Mucosa of rectum (tissue), 2 donors: ENCODE results near the gene ZNF620.

Source experiments
- H3K27ac ChIP-seq, 2 donors: one replicate each; pipeline ENCODE4 v1.7.0; 2013; ENCODE audit warnings: inconsistent platforms in 2 of 2, low read depth in 2 of 2, low read length in 2 of 2
- H3K27me3 ChIP-seq, 2 donors: one replicate each; pipeline ENCODE4 v1.7.0; 2013; ENCODE audit warnings: low read length in 2 of 2; ENCODE audit not compliant: control insufficient read depth in 2 of 2, insufficient read depth in 2 of 2
- H3K36me3 ChIP-seq, 2 donors: one replicate each; pipeline ENCODE4 v1.7.0; 2013; ENCODE audit warnings: low read length in 2 of 2; ENCODE audit not compliant: control insufficient read depth in 2 of 2, insufficient read depth in 2 of 2
- H3K4me1 ChIP-seq, 2 donors: one replicate each; pipeline ENCODE4 v1.7.0; 2013; ENCODE audit warnings: low read length in 2 of 2, mild to moderate bottlenecking in 1 of 2; ENCODE audit not compliant: control insufficient read depth in 2 of 2, insufficient read depth in 2 of 2
- H3K4me3 ChIP-seq, 2 donors: one replicate each; pipeline ENCODE4 v1.7.0; 2013; ENCODE audit warnings: low read length in 2 of 2
- H3K9ac ChIP-seq, 2 donors: one replicate each; pipeline ENCODE4 v1.7.0; 2013; ENCODE audit warnings: low read length in 2 of 2, low read depth in 1 of 2, mild to moderate bottlenecking in 1 of 2
- H3K9me3 ChIP-seq, 2 donors: one replicate each; pipeline ENCODE4 v1.7.0; 2013; ENCODE audit warnings: low read length in 2 of 2; ENCODE audit not compliant: control insufficient read depth in 2 of 2
- donor health status: healthy.
- donor health status: Normal muscosa, but diverticular disease.

The ZNF620 gene

DNA sequence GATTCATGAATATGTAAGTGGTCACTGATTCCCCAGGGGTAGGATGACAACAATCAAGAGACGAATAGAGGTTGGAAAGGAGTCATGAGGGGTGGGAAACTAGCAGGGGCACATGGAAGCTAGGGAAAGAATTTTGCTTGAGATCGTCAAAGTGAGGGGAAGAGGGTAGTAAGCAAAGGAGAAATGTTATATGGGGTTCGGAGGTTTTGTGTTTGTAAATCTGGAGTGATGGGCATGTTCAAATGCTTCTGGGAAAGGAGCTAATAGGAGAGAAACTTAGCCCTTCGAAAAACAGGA lies 40.8 kb upstream of the ZNF620 start:
- Histone ChIP-seq H3K4me3 (no peak overlapping the region), H3K4me1 (no peaks in the 10 kb centered on the region), H3K27ac (no peak overlapping the region), H3K36me3 (peaks cover 30 to 34% of the 10 kb centered on the region in 2 donors), H3K27me3 (no peaks in the 10 kb centered on the region), H3K9me3 (no peaks in the 10 kb centered on the region), H3K9ac (no peak overlapping the region)

DNA sequence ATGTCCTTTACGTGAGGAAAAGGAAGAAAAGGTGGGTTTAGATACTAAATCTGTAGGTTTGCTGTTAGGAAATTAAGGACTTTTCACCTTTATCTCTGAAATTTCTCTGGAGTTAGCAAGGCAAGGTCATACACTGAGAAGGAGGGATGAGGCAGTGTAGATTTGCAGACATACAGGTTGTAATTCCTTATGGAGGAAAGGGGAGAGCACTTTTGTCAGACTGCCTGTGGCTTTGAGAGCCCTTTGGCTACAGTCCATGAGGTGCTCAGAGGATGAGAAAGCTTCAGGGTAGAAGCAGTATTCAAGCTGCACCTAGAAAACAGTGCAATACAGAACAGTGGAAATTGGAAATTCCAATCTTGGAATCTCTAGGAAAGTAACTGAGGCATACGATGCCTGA lies 40.4 kb upstream of the ZNF620 start:
- no peak overlapping the region for H3K27ac ChIP-seq
- H3K36me3 ChIP-seq, result peaks cover 27 to 34% of the 10 kb centered on the region in 2 donors
- H3K4me3 ChIP-seq, result no peak overlapping the region
- H3K9me3 ChIP-seq, result no peaks in the 10 kb centered on the region
- no peaks in the 10 kb centered on the region for H3K4me1 ChIP-seq
- H3K27me3 ChIP-seq, result no peaks in the 10 kb centered on the region
- H3K9ac ChIP-seq, result no peak overlapping the region

DNA sequence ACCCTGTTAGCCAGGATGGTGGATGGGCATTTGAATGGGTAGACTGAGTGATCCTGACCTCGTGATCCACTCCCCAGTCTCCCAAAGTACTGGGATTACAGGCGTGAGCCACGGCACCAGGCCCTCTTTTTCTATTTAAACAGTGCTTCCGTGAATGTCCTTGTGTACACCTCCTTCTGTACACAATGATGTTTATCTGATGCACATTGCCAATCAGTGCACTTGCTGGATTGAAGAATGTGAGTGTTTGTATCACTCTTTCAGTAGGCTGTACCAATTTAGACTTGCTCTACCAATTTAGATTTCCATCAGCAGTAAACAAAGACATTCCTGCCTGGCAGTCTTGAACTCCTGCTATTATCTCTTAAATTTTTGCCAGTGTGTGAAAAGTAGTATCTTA lies 37.8 kb upstream of the ZNF620 start:
- Histone ChIP-seq H3K9me3 (no peaks in the 10 kb centered on the region), H3K4me1 (no peaks in the 10 kb centered on the region), H3K9ac (no peak overlapping the region), H3K4me3 (no peak overlapping the region), H3K27ac (no peak overlapping the region), H3K36me3 (peaks cover 18 to 20% of the 10 kb centered on the region in 2 donors), H3K27me3 (no peaks in the 10 kb centered on the region)

DNA sequence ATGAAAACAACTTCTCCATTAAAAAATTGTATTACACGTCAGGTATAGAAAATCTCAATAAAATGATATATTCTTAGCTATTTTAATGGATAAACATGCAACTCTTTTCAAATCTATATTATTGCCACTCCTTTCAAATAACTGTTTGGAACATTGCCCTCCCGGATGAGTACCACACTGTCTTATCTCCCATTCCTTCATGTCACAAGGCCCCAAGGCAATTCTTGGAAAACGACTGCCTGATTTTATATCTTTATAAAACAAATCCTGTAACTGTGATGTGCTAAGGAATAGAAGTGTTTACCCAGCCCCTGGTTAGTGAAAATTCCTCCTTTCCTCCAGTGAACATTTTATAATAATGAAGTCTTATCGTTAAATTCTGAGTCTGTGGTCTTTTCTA lies 35.1 kb upstream of the ZNF620 start:
- no peaks in the 10 kb centered on the region for H3K9me3 ChIP-seq
- H3K27me3 ChIP-seq, result no peaks in the 10 kb centered on the region
- H3K4me3 ChIP-seq, result no peak overlapping the region
- H3K36me3 ChIP-seq, result no peaks in the 10 kb centered on the region
- H3K9ac ChIP-seq, result no peak overlapping the region
- no peaks in the 10 kb centered on the region for H3K4me1 ChIP-seq
- H3K27ac ChIP-seq, result no peak overlapping the region

DNA sequence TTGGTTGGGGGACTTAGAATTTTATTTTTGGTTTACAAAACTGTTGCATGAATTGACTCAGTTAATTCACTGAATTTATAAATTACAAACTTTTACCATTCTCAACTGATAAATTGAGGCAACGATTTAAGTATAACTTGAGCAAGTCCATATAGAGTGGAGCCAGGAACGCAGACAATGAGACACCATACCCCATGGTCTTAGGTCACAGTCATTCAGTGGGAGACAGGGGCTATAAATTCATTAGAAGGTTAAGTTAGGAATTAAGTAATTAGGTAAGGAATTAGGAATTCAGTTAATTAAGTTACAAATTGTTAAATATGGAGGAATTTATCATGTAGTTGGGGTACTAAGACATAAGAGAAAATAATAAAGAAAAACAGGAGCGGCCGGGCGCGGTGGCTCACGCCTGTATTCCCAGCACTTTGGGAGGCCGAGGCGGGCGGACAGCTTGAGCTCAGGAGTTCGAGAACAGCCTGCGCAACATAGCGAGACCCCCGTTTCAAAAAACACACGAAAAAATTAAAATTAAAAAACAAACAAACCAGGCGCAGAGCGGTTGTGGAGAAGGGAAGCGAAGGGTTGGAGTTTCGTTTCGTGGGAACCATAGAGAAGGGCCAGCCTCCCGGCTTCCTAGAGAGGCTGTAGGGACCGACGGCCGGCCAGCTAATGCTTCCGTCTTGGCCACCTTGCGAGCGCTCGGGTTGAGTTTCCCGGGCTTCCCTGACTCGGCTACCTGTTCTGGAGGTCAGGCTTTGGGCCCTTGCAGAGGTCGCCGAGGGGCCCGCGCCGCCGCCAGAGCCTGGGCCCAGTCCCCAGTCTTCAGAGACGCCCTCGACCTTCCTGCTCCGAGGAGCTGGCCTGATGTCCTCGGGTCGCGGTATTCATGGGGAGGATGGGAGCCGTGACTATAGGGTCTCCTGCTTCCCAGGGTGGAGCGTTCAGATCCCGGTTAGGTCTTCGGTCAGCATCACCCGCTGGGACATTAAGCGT lies 29.1 kb upstream of the ZNF620 start, which contains the start of gene ZNF619:
Gene ZNF619, plus strand, starts transcription at position 645 of the 993 bp plus-strand sequence. CDS start 858 bp downstream, outside the sequence.
- Histone ChIP-seq H3K36me3 (peaks cover 12% of the 10 kb centered on the region in 2 donors), H3K27me3 (no peaks in the 10 kb centered on the region), H3K4me1 (peaks cover 3 to 5% of the 10 kb centered on the region in 2 donors), H3K9me3 (no peaks in the 10 kb centered on the region), H3K4me3 (peak within 1 kb of the TSS; percentile 85 to 97), H3K27ac (peak within 1 kb of the TSS in 1 of 2 donors; percentile 46), H3K9ac (peak within 1 kb of the TSS; percentile 83 to 90)

DNA sequence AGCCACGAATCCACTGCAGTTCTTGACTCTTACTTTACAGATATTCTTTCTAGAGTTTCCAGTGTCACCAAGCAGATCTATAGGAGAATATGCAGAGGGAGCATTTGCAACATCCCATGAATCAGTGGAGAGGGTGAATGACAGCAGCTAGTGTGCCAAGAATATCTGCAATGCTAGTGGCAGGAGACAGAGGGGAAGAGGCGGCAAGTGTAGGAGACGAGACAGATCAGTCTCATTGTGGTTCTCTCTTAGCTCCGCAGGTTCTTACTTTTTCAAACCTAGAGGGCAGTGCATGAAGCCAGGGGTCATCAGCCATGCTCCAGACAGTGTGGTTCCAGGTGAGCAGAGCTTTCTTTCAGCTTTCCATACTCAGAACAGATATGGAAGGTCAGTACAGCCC lies 28.2 kb upstream of the ZNF620 start:
- no peaks in the 10 kb centered on the region for H3K27me3 ChIP-seq
- no peak overlapping the region for H3K27ac ChIP-seq
- no peaks in the 10 kb centered on the region for H3K9me3 ChIP-seq
- H3K4me3 ChIP-seq, result peak overlapping the region; percentile 85 to 97
- H3K36me3 ChIP-seq, result peaks cover 16 to 20% of the 10 kb centered on the region in 2 donors
- peaks cover 3 to 5% of the 10 kb centered on the region in 2 donors for H3K4me1 ChIP-seq
- peak overlapping the region; percentile 83 to 90 for H3K9ac ChIP-seq

DNA sequence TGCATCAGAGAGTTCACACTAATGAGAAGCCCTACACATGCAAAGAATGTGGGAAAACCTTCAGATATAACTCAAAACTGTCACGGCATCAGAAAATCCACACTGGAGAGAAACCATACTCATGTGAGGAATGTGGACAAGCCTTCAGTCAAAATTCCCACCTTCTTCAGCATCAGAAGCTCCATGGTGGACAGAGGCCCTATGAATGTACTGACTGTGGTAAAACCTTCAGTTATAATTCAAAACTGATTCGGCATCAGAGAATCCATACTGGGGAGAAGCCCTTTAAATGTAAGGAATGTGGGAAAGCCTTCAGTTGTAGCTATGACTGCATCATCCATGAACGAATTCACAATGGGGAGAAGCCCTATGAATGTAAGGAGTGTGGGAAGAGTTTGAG lies 18.7 kb upstream of the ZNF620 start:
- Histone ChIP-seq H3K27ac (no peak overlapping the region), H3K27me3 (no peaks in the 10 kb centered on the region), H3K36me3 (peaks cover 29 to 37% of the 10 kb centered on the region in 2 donors), H3K9ac (no peak overlapping the region), H3K4me3 (no peak overlapping the region), H3K4me1 (no peaks in the 10 kb centered on the region), H3K9me3 (peaks cover 6 to 8% of the 10 kb centered on the region in 2 donors)

DNA sequence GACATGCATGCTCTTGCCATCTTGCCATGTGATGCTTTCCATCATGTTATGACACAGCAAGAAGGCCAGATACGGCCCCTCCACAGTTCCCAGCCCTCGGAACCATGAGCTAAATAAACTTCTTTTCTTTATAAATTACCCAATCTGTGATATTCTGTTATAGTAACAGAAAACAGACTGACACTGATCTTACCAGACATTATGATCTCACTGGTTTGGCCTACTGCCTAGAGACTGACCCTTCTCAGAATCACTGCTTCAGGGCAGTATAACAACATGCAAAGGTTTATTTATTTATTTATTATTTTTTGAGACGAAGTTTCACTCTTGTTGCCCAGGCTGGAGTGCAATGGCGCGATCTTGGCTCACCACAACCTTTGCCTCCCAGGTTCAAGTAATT lies 14.9 kb upstream of the ZNF620 start:
- H3K9me3 ChIP-seq, result peaks cover 6 to 8% of the 10 kb centered on the region in 2 donors
- no peak overlapping the region for H3K27ac ChIP-seq
- H3K36me3 ChIP-seq, result peaks cover 18 to 21% of the 10 kb centered on the region in 2 donors
- no peak overlapping the region for H3K4me3 ChIP-seq
- H3K4me1 ChIP-seq, result no peaks in the 10 kb centered on the region
- H3K27me3 ChIP-seq, result no peaks in the 10 kb centered on the region
- H3K9ac ChIP-seq, result no peak overlapping the region

DNA sequence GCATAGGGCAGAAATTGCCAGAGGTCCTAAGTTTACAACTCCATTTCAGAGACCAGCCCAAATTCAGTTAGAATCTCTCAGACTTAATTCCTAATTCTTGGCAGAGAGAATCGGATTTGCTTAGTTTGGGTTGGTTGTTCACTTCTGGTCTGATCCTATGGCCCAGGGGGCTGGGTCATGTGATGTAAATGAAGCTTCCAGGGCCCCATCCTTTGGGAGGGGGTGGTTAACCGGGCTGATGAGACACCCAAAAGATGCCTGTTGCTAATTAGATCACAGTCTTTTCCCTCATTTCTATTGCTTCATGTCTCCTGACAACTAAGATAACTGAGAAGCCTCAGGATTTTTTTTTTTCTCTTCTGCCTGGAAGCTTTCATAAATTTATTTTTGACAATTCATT lies 11.1 kb upstream of the ZNF620 start:
- Histone ChIP-seq H3K27me3 (no peaks in the 10 kb centered on the region), H3K27ac (no peak overlapping the region), H3K9ac (no peak overlapping the region), H3K9me3 (no peaks in the 10 kb centered on the region), H3K4me3 (no peak overlapping the region), H3K4me1 (no peaks in the 10 kb centered on the region), H3K36me3 (no peaks in the 10 kb centered on the region)

DNA sequence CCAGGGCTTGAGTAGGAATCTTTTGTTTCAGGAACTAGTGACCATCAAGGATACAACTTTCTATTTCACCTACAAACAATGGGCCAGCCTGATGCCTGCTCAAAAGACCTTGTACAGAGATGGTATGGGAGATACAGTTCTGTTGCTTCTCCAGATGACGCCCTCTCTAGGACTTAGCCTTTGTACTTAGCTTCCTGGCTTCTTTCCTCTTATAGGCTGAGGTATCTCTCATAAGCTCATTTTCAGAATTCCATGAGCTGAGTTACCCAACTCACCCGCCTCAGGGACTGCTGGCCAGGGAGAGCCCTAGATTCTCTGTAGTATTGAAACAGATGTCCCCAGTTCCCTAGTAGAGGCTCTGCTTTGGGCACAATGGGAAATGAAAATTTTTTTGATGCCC lies 8.6 kb upstream of the ZNF620 start:
- no peaks in the 10 kb centered on the region for H3K36me3 ChIP-seq

More for the DNA sequence above, 8.6 kb upstream of the ZNF620 start:
- H3K9me3 ChIP-seq, result no peaks in the 10 kb centered on the region
- no peak overlapping the region for H3K4me3 ChIP-seq
- no peak overlapping the region for H3K27ac ChIP-seq
- no peaks in the 10 kb centered on the region for H3K4me1 ChIP-seq
- H3K9ac ChIP-seq, result no peak overlapping the region
- no peaks in the 10 kb centered on the region for H3K27me3 ChIP-seq
